BLaER1 treated with 17β-estradiol and CSF1 and Interleukin-3, amounts not matched to agents 10 nM and 100 nM (cell line): ENCODE measurements around the gene LRRC18.

ENCODE experiments used
- H3K27ac ChIP-seq, 11 experiments: shearing (Covaris generic); formaldehyde crosslinking; 2 replicates each; pipeline ENCODE4 v1.8.1; 2022
- H3K27me3 ChIP-seq, 11 experiments: shearing (Covaris generic); formaldehyde crosslinking; 2 replicates each; pipeline ENCODE4 v1.8.1; 2022
- H3K36me3 ChIP-seq, 11 experiments: shearing (Covaris generic); formaldehyde crosslinking; 2 replicates each; pipeline ENCODE4 v1.8.1; 2022
- H3K4me1 ChIP-seq, 10 experiments: shearing (Covaris generic); formaldehyde crosslinking; 2 replicates each; pipeline ENCODE4 v1.8.1; 2022
- H3K4me2 ChIP-seq, 11 experiments: shearing (Covaris generic); formaldehyde crosslinking; 2 replicates each; pipeline ENCODE4 v1.8.1; 2022
- H3K4me3 ChIP-seq, 10 experiments: shearing (Covaris generic); formaldehyde crosslinking; 2 replicates each; pipeline ENCODE4 v1.8.1; 2022
- H3K9ac ChIP-seq, 11 experiments: shearing (Covaris generic); formaldehyde crosslinking; 2 replicates each; pipeline ENCODE4 v1.8.1; 2022
- H3K9me3 ChIP-seq, 11 experiments: shearing (Covaris generic); formaldehyde crosslinking; replicated peaks in 1 of 11; 2 replicates each; pipeline ENCODE4 v1.8.1; 2022
- H4K20me1 ChIP-seq, 11 experiments: shearing (Covaris generic); formaldehyde crosslinking; 2 replicates each; pipeline ENCODE4 v1.8.1; 2022
- Cebpa-rat ChIP-seq, 11 experiments: shearing (Covaris generic); IDR thresholded peaks; 2 replicates each; pipeline ENCODE4 v1.8.1; 2022

LRRC18 gene

GRCh38 chr10:48948470-48949037 lies 8.9 kb upstream of the LRRC18 start:
- Histone ChIP-seq H3K4me1 (no peaks in the 10 kb centered on the region), H3K27me3 (no peaks in the 10 kb centered on the region), H3K27ac (no peak overlapping the region), H3K36me3 (peaks cover 0 to 100% (median 0%) of the 10 kb centered on the region in 11 experiments; a peak in 10 of 22 replicates), H4K20me1 (no peaks in the 10 kb centered on the region; a peak in 3 of 22 replicates), H3K9me3 (no peaks in the 10 kb centered on the region), H3K9ac (no peak overlapping the region), H3K4me2 (no peak overlapping the region), H3K4me3 (no peak overlapping the region)
- no peak for TF ChIP-seq Cebpa-rat (IDR thresholded peaks at IDR 0.05)

- Histone ChIP-seq H3K4me1 (no peaks in the 10 kb centered on the region), H3K27me3 (no peaks in the 10 kb centered on the region), H3K36me3 (peaks cover 0 to 100% (median 0%) of the 10 kb centered on the region in 11 experiments; a peak in 10 of 22 replicates), H3K27ac (no peak overlapping the region), H3K4me3 (no peak overlapping the region), H4K20me1 (no peaks in the 10 kb centered on the region; a peak in 2 of 22 replicates), H3K9me3 (no peaks in the 10 kb centered on the region), H3K4me2 (no peak overlapping the region), H3K9ac (no peak overlapping the region)
- no peak for TF ChIP-seq Cebpa-rat (IDR thresholded peaks at IDR 0.05)
These were observed 8.2 kb upstream of the LRRC18 start for GRCh38 chr10:48947690-48948469.

- Histone ChIP-seq H4K20me1 (no peaks in the 10 kb centered on the region; a peak in 2 of 22 replicates), H3K9ac (no peak overlapping the region), H3K27me3 (no peaks in the 10 kb centered on the region), H3K4me3 (no peak overlapping the region), H3K9me3 (no peaks in the 10 kb centered on the region), H3K27ac (no peak overlapping the region), H3K36me3 (peaks cover 0 to 100% (median 0%) of the 10 kb centered on the region in 11 experiments; a peak in 10 of 22 replicates), H3K4me1 (no peaks in the 10 kb centered on the region), H3K4me2 (no peak overlapping the region)
- TF ChIP-seq Cebpa-rat (IDR thresholded peaks at IDR 0.05) = no peak
These were observed 7.4 kb upstream of the LRRC18 start for GRCh38 chr10:48946891-48947500.

- no peaks in the 10 kb centered on the region; a peak in 3 of 22 replicates for H4K20me1 ChIP-seq
- H3K9ac ChIP-seq = no peak overlapping the region
- H3K9me3 ChIP-seq = no peaks in the 10 kb centered on the region
- H3K4me2 ChIP-seq = no peak overlapping the region
- peaks cover 0 to 100% (median 0%) of the 10 kb centered on the region in 11 experiments; a peak in 10 of 22 replicates for H3K36me3 ChIP-seq
- H3K4me1 ChIP-seq = no peaks in the 10 kb centered on the region
- no peaks in the 10 kb centered on the region for H3K27me3 ChIP-seq
- H3K27ac ChIP-seq = no peak overlapping the region
- H3K4me3 ChIP-seq = no peak overlapping the region
- TF ChIP-seq Cebpa-rat (IDR thresholded peaks at IDR 0.05) = no peak
These were observed 6.7 kb upstream of the LRRC18 start for GRCh38 chr10:48946332-48946731.

- no peak for TF ChIP-seq Cebpa-rat (IDR thresholded peaks at IDR 0.05)
- Histone ChIP-seq H3K36me3 (peaks cover 0 to 100% (median 0%) of the 10 kb centered on the region in 11 experiments; a peak in 10 of 22 replicates), H3K27me3 (no peaks in the 10 kb centered on the region), H3K4me1 (no peaks in the 10 kb centered on the region), H4K20me1 (no peaks in the 10 kb centered on the region; a peak in 3 of 22 replicates), H3K9ac (no peak overlapping the region), H3K27ac (no peak overlapping the region), H3K4me3 (no peak overlapping the region), H3K4me2 (no peak overlapping the region), H3K9me3 (no peaks in the 10 kb centered on the region)
These were observed 5.9 kb upstream of the LRRC18 start for GRCh38 chr10:48945441-48946130.

GRCh38 chr10:48944171-48944570 lies 4.5 kb upstream of the LRRC18 start:
- peaks cover 0 to 95% (median 0%) of the 10 kb centered on the region in 11 experiments; a peak in 10 of 22 replicates for H3K36me3 ChIP-seq
- no peak overlapping the region for H3K9ac ChIP-seq
- no peaks in the 10 kb centered on the region for H3K27me3 ChIP-seq

GRCh38 chr10:48943096-48943495 lies 3.5 kb upstream of the LRRC18 start:
- Histone ChIP-seq H3K4me1 (no peaks in the 10 kb centered on the region), H3K27me3 (no peaks in the 10 kb centered on the region), H3K4me2 (no peak overlapping the region), H3K9me3 (no peaks in the 10 kb centered on the region), H3K36me3 (peaks cover 0 to 95% (median 0%) of the 10 kb centered on the region in 11 experiments; a peak in 10 of 22 replicates), H3K4me3 (no peak overlapping the region), H4K20me1 (no peaks in the 10 kb centered on the region; a peak in 3 of 22 replicates), H3K9ac (no peak overlapping the region), H3K27ac (no peak overlapping the region)
- TF ChIP-seq Cebpa-rat (IDR thresholded peaks at IDR 0.05) = no peak

More at GRCh38 chr10:48944171-48944570, 4.5 kb upstream of the LRRC18 start:
- H3K4me2 ChIP-seq = no peak overlapping the region
- no peak for TF ChIP-seq Cebpa-rat (IDR thresholded peaks at IDR 0.05)
- H3K4me3 ChIP-seq = no peak overlapping the region
- H3K4me1 ChIP-seq = no peaks in the 10 kb centered on the region
- no peaks in the 10 kb centered on the region for H3K9me3 ChIP-seq
- H4K20me1 ChIP-seq = no peaks in the 10 kb centered on the region; a peak in 3 of 22 replicates
- H3K27ac ChIP-seq = no peak overlapping the region

- no peak overlapping the region for H3K4me3 ChIP-seq
- TF ChIP-seq Cebpa-rat (IDR thresholded peaks at IDR 0.05) = no peak
- no peak overlapping the region for H3K9ac ChIP-seq
- no peak overlapping the region for H3K4me2 ChIP-seq
- no peaks in the 10 kb centered on the region for H3K9me3 ChIP-seq
- H4K20me1 ChIP-seq = no peaks in the 10 kb centered on the region; a peak in 3 of 22 replicates
- no peak overlapping the region for H3K27ac ChIP-seq
- H3K27me3 ChIP-seq = no peaks in the 10 kb centered on the region
- H3K4me1 ChIP-seq = no peaks in the 10 kb centered on the region
- peaks cover 0 to 89% (median 0%) of the 10 kb centered on the region in 11 experiments; a peak in 9 of 22 replicates for H3K36me3 ChIP-seq
These were observed 1.9 kb upstream of the LRRC18 start for GRCh38 chr10:48941427-48942075.
